ENCODE measurements around the gene SCGB2A2.

Gene SCGB2A2

DNA sequence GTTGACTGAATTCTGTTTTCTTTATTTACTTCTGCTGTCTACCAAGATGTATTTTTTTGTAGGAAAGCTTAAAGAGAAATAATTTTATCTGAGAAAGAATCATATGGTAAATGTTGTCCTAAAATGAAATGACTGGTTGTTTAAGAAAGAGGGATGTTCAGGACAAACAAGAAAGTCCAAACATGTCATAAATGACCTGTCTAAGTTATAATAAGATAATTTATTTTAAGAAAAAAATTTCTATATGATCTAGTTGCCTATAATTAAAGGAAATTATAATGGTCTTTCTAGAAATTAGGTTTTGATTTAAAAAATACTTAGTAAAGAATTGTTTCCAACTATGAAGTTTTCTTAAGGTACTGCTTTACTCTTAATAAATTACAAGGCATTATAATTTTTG, 10.5 kb downstream of the SCGB2A2 start:
- Histone ChIP-seq H3K27me3 (ENCODE audit: control insufficient read depth in 2 of 2, insufficient read depth in 2 of 2, low read length in 2 of 2) (peaks cover 0 to 3% of the 10 kb centered on the region in 2 donors), H3K4me1 (ENCODE audit: control insufficient read depth in 2 of 2, insufficient read depth in 2 of 2, low read length in 2 of 2) (no peaks in the 10 kb centered on the region), H3K9me3 (ENCODE audit: control insufficient read depth in 2 of 2, low read length in 2 of 2) (no peaks in the 10 kb centered on the region), H3K4me3 (ENCODE audit: low read length in 2 of 2) (no peak overlapping the region), H3K27ac (ENCODE audit: low read depth in 2 of 2, low read length in 2 of 2) (no peak overlapping the region), H3K36me3 (ENCODE audit: control insufficient read depth in 2 of 2, insufficient read depth in 2 of 2, low read length in 2 of 2) (no peaks in the 10 kb centered on the region), H3K9ac (ENCODE audit: low read depth in 1 of 2, low read length in 2 of 2) (no peak overlapping the region)

DNA sequence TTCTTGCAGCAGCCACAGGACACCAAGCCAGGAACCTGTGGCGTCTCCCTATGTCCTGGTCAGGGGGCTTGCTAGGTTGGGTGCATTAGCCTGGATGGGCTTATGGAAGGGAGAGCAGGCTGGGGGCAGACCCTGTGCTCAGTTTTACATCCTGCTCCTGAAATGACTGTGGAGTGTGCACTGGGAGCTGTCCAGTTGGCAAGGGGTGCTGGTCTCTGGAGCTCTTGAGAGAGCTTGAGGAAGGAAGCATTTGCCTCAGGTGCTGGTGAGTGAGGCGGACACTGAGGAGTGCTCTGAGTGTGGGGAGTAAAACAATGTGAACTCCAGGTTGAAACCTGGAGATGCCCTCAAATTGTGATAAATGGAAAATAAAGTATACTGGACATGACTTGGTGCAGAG, 25.5 kb downstream of the SCGB2A2 start:
- no peak overlapping the region for H3K9ac ChIP-seq (ENCODE audit: low read depth in 1 of 2, low read length in 2 of 2)
- H3K36me3 ChIP-seq (ENCODE audit: control insufficient read depth in 2 of 2, insufficient read depth in 2 of 2, low read length in 2 of 2): no peaks in the 10 kb centered on the region
- H3K27me3 ChIP-seq (ENCODE audit: control insufficient read depth in 2 of 2, insufficient read depth in 2 of 2, low read length in 2 of 2): peaks cover 6 to 8% of the 10 kb centered on the region in 2 donors
- no peak overlapping the region for H3K27ac ChIP-seq (ENCODE audit: low read depth in 2 of 2, low read length in 2 of 2)
- H3K4me3 ChIP-seq (ENCODE audit: low read length in 2 of 2): no peak overlapping the region
- H3K4me1 ChIP-seq (ENCODE audit: control insufficient read depth in 2 of 2, insufficient read depth in 2 of 2, low read length in 2 of 2): no peaks in the 10 kb centered on the region
- no peaks in the 10 kb centered on the region for H3K9me3 ChIP-seq (ENCODE audit: control insufficient read depth in 2 of 2, low read length in 2 of 2)

DNA sequence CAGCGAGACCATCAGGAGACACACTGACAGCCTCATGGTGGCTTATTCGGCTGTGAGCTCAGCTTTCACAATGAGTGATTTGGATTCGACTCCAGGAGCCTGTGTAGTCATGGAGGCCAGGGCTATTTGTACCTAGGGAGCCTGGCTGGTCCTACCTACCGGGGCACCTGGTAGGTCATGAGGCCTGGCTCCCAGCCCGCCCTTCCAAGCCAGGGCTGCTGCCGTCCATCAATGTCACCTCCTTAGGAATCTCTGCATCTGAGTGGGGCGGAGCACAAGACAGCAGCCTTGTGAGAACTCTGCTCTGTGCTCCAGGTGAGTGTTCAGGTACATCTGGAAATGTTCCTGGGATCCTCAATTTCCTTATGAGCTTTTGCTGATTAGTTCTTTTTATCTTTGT, 29.0 kb downstream of the SCGB2A2 start, which contains the start of gene SCGB1D4:
Gene SCGB1D4 (minus strand): TSS at position 101 of the 400 bp plus-strand sequence. CDS start 65 bp downstream, at position 36.
- no peak within 1 kb of the TSS for H3K4me3 ChIP-seq (ENCODE audit: low read length in 2 of 2)
- peaks cover 6 to 8% of the 10 kb centered on the region in 2 donors for H3K27me3 ChIP-seq (ENCODE audit: control insufficient read depth in 2 of 2, insufficient read depth in 2 of 2, low read length in 2 of 2)
- no peak within 1 kb of the TSS for H3K9ac ChIP-seq (ENCODE audit: low read depth in 1 of 2, low read length in 2 of 2)
- no peak within 1 kb of the TSS for H3K27ac ChIP-seq (ENCODE audit: low read depth in 2 of 2, low read length in 2 of 2)
- H3K36me3 ChIP-seq (ENCODE audit: control insufficient read depth in 2 of 2, insufficient read depth in 2 of 2, low read length in 2 of 2): no peaks in the 10 kb centered on the region
- H3K4me1 ChIP-seq (ENCODE audit: control insufficient read depth in 2 of 2, insufficient read depth in 2 of 2, low read length in 2 of 2): no peaks in the 10 kb centered on the region
- H3K9me3 ChIP-seq (ENCODE audit: control insufficient read depth in 2 of 2, low read length in 2 of 2): no peaks in the 10 kb centered on the region

DNA sequence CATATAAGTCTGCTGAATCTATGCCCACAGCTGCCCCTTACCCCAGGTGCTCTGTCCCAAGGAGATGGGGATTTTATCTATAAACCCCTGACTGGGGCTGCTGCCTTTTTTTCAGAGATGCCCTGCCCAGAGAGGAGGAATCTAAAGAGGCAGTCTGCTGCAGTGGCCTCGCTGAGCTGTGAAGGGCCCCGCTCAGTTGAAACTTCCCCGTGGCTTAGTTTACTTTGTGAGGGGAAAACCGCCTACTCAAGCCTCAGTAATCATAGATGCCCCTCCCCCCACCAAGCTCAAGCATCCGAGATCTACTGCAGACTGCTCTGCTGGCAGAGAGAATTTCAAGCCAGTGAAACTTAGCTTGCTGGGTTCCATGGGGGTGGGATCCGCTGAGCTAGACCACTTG, 36.3 kb downstream of the SCGB2A2 start:
- no peak overlapping the region for H3K9ac ChIP-seq (ENCODE audit: low read depth in 1 of 2, low read length in 2 of 2)
- H3K4me1 ChIP-seq (ENCODE audit: control insufficient read depth in 2 of 2, insufficient read depth in 2 of 2, low read length in 2 of 2): no peaks in the 10 kb centered on the region
- H3K9me3 ChIP-seq (ENCODE audit: control insufficient read depth in 2 of 2, low read length in 2 of 2): no peaks in the 10 kb centered on the region
- H3K27me3 ChIP-seq (ENCODE audit: control insufficient read depth in 2 of 2, insufficient read depth in 2 of 2, low read length in 2 of 2): no peaks in the 10 kb centered on the region
- H3K27ac ChIP-seq (ENCODE audit: low read depth in 2 of 2, low read length in 2 of 2): no peak overlapping the region
- H3K36me3 ChIP-seq (ENCODE audit: control insufficient read depth in 2 of 2, insufficient read depth in 2 of 2, low read length in 2 of 2): no peaks in the 10 kb centered on the region
- no peak overlapping the region for H3K4me3 ChIP-seq (ENCODE audit: low read length in 2 of 2)

DNA sequence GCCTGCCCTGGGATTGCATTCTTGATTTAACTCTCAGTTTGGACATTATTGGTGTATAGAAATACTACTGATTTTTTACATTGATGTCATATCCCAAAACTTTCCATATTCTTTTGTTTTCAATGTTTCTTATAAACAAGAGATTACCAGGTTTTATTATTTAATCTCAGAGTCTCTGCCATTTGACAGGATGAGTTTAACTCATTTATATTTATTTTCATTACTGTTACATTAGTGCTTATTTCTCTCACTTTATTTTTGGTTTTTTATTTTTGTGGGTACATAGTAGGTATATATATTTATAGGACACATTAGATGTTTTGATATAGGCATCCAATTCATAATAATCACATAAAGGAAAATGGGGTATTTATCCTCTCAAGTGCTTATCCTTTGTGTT, 38.0 kb downstream of the SCGB2A2 start:
- no peaks in the 10 kb centered on the region for H3K9me3 ChIP-seq (ENCODE audit: control insufficient read depth in 2 of 2, low read length in 2 of 2)
- no peaks in the 10 kb centered on the region for H3K4me1 ChIP-seq (ENCODE audit: control insufficient read depth in 2 of 2, insufficient read depth in 2 of 2, low read length in 2 of 2)
- no peak overlapping the region for H3K9ac ChIP-seq (ENCODE audit: low read depth in 1 of 2, low read length in 2 of 2)
- H3K36me3 ChIP-seq (ENCODE audit: control insufficient read depth in 2 of 2, insufficient read depth in 2 of 2, low read length in 2 of 2): no peaks in the 10 kb centered on the region
- no peak overlapping the region for H3K27ac ChIP-seq (ENCODE audit: low read depth in 2 of 2, low read length in 2 of 2)
- no peaks in the 10 kb centered on the region for H3K27me3 ChIP-seq (ENCODE audit: control insufficient read depth in 2 of 2, insufficient read depth in 2 of 2, low read length in 2 of 2)
- no peak overlapping the region for H3K4me3 ChIP-seq (ENCODE audit: low read length in 2 of 2)

DNA sequence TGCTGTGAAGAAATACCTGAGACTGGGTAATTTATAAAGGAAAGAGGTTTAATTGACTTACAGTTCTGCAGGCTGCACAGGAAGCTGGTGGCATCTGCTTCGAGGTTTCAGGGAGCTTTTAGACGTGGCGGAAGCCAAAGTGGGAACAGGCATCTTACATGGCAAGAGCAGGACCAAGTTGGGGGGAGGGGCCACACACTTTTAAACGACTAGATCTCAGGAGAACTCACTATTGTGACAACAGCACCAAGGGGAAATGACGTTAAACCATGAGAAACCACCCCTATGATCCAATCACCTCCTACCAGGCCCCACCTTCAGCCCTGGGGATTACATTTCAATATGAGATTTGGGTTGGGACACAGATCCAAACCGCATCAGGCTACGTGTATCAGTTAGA, 40.0 kb downstream of the SCGB2A2 start:
- H3K27me3 ChIP-seq (ENCODE audit: control insufficient read depth in 2 of 2, insufficient read depth in 2 of 2, low read length in 2 of 2): peaks cover 0 to 2% of the 10 kb centered on the region in 2 donors
- no peak overlapping the region for H3K9ac ChIP-seq (ENCODE audit: low read depth in 1 of 2, low read length in 2 of 2)
- H3K4me3 ChIP-seq (ENCODE audit: low read length in 2 of 2): no peak overlapping the region
- H3K27ac ChIP-seq (ENCODE audit: low read depth in 2 of 2, low read length in 2 of 2): no peak overlapping the region
- no peaks in the 10 kb centered on the region for H3K9me3 ChIP-seq (ENCODE audit: control insufficient read depth in 2 of 2, low read length in 2 of 2)
- H3K4me1 ChIP-seq (ENCODE audit: control insufficient read depth in 2 of 2, insufficient read depth in 2 of 2, low read length in 2 of 2): no peaks in the 10 kb centered on the region
- no peaks in the 10 kb centered on the region for H3K36me3 ChIP-seq (ENCODE audit: control insufficient read depth in 2 of 2, insufficient read depth in 2 of 2, low read length in 2 of 2)

DNA sequence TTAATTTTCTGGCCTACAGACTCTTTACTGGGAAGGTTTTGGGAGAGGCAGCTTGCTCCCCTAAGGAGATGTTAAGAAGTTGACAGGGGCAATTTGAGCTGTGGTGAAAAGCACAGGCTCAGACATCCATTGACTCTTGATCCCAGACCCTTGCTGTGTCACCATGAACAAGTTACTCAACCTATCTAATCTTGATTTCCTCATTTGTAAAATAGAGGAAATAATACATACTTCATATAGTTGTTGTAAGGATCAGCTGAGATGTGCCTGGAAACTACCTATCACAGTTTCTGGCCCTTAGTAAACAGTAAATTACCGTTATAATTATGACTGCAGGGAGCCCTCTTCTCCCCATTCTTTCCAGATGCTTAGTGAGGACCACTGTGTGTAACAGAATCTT, 45.5 kb downstream of the SCGB2A2 start:
- H3K4me3 ChIP-seq (ENCODE audit: low read length in 2 of 2): no peak overlapping the region
- peaks cover 0 to 4% of the 10 kb centered on the region in 2 donors for H3K27me3 ChIP-seq (ENCODE audit: control insufficient read depth in 2 of 2, insufficient read depth in 2 of 2, low read length in 2 of 2)

DNA sequence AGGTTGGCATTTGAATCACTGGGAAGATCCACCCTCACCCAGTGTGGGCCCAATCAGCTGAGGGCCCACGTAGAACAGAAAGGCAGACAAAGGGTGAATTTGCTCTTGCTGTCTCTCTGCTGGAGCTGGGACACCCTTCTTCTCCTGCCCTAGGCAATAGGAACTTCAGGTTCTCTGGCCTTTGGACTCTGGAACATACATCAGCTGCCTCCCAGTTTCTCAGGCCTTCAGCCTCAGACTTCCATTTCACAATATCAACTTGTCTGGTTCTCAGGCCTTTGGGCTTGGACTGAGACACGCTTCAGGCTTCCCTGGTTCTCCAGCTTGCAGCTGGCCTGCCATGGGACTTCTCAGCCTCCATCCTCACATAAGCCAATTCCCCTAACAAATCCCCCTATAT, 52.6 kb downstream of the SCGB2A2 start:
- no peak overlapping the region for H3K9ac ChIP-seq (ENCODE audit: low read depth in 1 of 2, low read length in 2 of 2)
- no peak overlapping the region for H3K27ac ChIP-seq (ENCODE audit: low read depth in 2 of 2, low read length in 2 of 2)
- H3K9me3 ChIP-seq (ENCODE audit: control insufficient read depth in 2 of 2, low read length in 2 of 2): no peaks in the 10 kb centered on the region
- H3K4me1 ChIP-seq (ENCODE audit: control insufficient read depth in 2 of 2, insufficient read depth in 2 of 2, low read length in 2 of 2): peaks cover 0 to 6% of the 10 kb centered on the region in 2 donors
- no peak overlapping the region for H3K4me3 ChIP-seq (ENCODE audit: low read length in 2 of 2)
- peaks cover 0 to 7% of the 10 kb centered on the region in 2 donors for H3K27me3 ChIP-seq (ENCODE audit: control insufficient read depth in 2 of 2, insufficient read depth in 2 of 2, low read length in 2 of 2)
- H3K36me3 ChIP-seq (ENCODE audit: control insufficient read depth in 2 of 2, insufficient read depth in 2 of 2, low read length in 2 of 2): no peaks in the 10 kb centered on the region

More for the DNA sequence above, 45.5 kb downstream of the SCGB2A2 start:
- Histone ChIP-seq H3K36me3 (ENCODE audit: control insufficient read depth in 2 of 2, insufficient read depth in 2 of 2, low read length in 2 of 2) (no peaks in the 10 kb centered on the region), H3K9ac (ENCODE audit: low read depth in 1 of 2, low read length in 2 of 2) (no peak overlapping the region), H3K9me3 (ENCODE audit: control insufficient read depth in 2 of 2, low read length in 2 of 2) (no peaks in the 10 kb centered on the region), H3K27ac (ENCODE audit: low read depth in 2 of 2, low read length in 2 of 2) (no peak overlapping the region), H3K4me1 (ENCODE audit: control insufficient read depth in 2 of 2, insufficient read depth in 2 of 2, low read length in 2 of 2) (no peaks in the 10 kb centered on the region)

Measured in mucosa of rectum (tissue), 2 donors.